HG03571 (cell line): ENCODE measurements around the gene SLC22A4.

Experiments used
- ATAC-seq: cut with Tn5 transposase; IDR thresholded peaks from one replicate; pipeline ENCODE4 v1.9.1; 2021; ENCODE audit not compliant: unreplicated experiment

SLC22A4 gene

GRCh38 chr5:132298298-132299212 is 4.4 kb downstream of the SLC22A4 start:
- no peak for ATAC-seq

DNA sequence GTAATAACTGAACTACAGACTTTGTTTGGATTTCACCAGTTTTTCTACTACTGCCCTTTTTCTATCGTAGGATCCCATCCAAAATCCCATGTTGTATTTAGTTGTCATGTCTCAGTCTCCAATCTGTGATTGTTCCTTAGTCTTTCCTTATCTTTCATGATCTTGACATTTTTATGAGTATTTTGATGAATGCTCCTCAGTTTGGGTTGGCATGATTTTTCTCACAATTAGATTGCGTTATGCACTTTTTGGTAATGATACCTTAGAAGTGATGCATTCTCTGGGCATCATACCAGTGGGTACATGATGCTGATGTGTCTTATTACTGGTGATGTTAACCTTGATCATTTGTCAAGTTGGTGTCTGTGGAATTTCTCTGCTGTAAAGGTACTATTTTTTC is 5.7 kb downstream of the SLC22A4 start:
- no peak for ATAC-seq

DNA sequence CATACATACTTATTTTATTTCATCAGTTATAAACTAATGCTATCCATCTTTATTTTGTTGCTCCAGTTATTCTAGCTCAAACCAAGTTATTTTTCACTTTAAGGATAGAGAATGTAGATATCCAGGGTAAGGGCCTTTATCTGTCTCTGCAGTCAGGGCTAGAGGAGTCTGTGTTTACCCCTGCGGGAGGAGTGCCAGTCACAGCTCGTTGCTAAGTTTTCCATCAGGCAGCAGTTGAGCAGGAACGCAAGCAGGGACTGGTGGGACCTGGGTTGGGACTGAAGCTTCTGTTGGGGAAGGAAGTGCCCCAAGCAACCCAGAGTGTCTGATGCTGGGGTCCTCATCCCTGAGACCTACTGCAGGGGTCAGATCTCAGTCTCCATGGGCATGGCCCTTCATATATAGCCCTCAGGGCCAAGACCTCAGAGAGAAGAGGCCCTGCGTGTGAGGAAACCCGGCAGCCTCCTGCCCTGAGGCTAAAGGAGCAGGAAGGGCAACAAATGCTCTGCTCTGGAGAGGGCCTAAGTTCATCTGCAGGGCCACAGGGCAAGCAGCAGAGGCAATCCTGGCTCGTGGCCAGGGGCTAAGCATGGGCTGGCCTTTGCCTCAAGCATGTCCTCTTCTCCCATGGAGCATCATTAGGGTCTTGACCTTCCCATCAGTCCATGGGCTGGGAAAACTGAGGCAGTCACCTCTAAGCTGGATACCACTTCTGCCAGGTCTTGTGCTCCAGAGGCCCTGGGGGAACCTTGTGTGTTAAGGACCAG is 6.6 kb downstream of the SLC22A4 start:
- no peak for ATAC-seq

DNA sequence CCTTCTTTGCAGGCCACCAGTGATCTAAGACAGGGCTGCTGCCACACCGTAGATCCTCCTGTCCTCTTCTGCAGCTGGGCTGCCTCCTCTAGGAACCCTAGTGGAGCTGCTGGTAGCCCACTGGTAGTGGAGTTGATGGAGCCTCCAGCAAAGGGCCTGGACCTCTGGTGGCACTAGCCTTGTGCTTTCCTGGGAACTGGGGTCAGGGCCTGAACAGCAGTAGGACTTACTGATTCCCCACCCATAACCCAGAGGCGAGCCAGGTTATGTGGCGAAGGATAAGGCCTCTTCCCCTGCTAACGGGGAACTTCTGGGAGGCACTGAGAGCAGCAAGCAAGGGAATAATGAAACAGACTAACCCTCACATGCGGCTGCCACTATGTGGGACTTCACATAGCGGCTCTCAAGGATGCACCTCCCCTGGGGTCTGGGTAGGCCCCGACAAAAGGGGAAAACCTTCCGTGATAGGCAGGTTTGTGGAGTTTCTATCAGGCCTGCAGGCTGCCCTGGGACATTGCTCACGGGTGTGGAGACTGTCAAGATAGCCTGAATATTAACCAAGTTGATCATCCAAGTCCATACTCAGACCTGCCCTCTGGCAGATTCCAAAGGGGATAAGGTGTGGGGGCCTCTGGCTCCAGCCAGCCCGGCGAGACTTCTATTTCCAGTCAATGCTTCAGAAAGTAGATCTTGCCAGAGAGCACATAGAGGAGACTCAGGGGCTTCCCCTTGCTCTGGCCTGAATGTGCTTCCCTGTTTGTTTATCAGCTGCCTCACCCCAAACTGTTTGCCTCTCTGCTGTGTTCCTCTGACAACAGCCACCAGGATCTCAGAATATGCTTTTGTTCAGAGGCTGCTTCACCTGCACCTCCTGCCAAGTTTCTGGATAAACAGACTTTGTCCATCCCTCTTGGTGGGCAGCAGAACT is 7.4 kb downstream of the SLC22A4 start:
- ATAC-seq, result no peak

DNA sequence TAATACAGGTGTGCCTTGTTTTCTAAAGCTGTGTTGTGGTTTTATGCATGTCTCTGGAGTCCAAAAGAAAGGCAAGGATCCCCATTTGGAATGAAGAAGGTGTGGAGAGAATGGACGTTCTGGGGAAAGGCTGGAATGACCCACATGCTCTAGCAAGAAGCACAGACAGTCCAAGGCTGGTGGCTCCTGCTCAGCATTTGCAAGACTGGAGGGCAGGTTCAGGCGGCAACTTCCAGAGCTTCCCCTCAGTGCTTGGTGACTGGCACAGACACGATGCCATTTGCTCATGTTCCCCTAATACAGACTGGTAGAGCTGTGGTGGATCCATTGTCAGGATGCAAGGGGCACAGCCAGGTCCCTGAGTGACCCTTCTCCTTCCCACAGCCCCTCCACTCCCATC is 8.2 kb downstream of the SLC22A4 start:
- ATAC-seq, result no peak

DNA sequence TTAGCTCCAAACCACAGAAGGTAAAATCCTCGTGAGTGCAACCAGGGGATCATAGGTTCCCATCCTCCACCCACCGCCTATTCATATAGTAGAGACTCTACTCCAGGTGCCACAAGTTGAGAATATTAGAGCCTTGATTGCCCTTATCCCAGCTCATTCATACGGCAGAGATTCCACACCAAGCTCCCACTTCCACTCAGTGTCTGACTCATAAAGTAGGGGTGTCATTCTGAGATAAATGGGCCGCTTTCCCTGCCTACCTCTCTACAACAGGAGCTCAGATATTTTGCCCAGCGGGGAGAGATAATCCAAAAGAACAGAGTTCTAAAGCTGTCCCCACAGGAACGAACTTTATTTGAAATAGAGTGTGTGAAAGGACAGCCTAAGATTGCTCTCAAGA is 9.4 kb downstream of the SLC22A4 start:
- no peak for ATAC-seq

DNA sequence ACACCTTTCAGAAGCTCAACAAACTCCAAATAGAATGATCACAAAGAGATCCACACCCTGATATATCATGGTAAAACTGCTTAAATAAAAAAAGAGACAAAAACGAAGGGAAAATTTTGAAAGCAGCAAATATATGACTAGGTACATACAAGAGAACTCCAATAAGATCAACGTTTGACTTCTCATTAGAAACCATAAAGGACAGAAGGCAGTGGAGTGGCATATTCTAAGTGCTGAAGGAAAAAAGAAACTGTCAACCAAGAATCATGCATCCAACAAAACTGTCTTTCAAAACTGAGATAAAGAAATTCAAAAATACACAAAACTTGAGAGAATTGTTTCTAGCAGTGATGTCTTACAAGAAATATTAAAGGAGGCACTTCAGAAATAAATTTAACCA is 11.2 kb downstream of the SLC22A4 start:
- no peak for ATAC-seq

GRCh38 chr5:132308701-132309100 is 14.5 kb downstream of the SLC22A4 start:
- ATAC-seq, result no peak

- ATAC-seq, result no peak
Observed at GRCh38 chr5:132309679-132310078, 15.5 kb downstream of the SLC22A4 start.

DNA sequence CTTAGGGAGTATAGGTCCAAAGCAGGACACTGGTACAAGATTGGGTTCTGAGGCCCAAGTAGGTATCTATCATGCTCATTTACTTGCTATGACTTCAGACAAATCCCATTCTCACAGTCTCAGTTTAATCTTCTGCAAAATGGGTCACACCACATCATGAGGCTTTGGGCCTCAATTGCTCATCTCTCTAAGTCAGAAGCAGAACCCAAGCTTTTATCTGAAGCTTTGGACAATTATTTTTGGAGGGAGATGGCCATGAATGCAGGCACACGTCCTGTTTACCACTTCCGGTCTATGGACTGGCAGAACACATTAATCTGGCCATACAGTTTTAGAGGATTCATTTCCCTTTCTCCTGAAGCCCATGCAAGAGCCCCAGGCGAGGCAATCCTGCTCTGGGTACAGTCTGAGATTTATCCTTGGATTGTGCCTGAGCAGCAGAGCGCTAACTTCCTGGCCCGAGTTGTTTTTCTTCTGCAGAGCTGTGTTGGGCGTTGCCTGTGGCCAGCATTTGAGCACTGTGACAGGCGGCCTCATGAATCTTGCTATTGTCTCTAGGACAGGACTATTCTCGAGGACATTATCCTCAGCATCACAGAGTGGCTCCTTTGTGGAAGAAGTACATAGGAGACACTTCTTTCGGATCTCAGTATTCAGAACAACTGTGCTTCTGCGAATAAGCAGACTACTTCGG is 16.1 kb downstream of the SLC22A4 start:
- no peak for ATAC-seq

GRCh38 chr5:132313366-132313765 is 19.2 kb downstream of the SLC22A4 start:
- no peak for ATAC-seq

DNA sequence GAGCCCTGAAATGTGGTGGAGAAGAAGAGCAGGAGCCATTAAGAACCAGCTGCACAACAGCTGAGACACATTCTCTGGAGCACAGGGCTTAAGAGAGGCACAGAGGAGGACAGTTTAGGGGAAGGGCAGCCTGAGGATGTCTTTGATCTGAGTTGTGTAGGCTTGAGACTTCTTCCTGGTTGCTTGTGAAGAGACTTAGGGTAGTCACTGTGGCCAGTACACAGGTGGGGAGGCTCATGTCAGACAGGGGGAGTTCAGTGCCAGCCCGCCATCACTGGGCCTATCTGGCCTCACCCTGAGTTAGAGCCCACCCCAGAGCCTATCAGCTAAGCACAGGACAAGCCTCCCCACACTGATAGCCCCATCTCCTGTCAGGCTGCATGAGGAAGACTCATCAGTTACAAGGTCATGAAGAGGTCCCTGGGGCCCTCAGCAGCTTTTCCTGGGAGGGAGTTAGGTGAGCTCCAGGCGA is 19.8 kb downstream of the SLC22A4 start:
- no peak for ATAC-seq

- no peak for ATAC-seq
Observed at GRCh38 chr5:132315529-132316067, 21.4 kb downstream of the SLC22A4 start.

GRCh38 chr5:132319975-132320374 is 25.8 kb downstream of the SLC22A4 start:
- no peak for ATAC-seq

DNA sequence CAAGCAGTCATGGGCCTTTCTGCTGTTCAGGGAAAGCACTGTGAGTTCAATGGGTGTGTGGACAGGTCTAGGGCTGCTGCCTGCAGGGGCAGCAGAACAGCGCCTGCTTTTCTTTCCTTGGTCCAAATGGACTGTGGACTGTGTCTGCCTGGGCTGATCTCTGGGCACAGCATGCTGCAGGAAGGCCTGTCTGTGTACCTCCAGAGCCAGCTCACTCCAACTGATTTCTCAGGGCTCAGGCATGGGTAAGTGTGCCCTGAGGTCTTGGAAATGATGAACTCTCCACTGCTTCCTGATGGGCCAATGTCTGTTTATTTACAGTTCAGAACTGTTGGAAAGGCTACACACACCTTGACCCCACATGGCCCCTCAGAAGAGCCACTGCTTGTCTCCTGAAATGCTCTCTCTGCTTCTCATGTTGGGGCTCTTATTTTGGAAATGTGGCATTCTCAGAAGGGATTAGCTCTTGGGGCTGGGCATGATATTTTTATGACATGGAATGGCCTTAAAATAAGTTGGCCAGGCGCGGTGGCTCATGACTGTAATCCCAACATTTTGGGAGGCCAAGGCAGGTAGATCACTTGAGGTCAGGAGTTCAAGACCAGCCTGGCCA is 27.0 kb downstream of the SLC22A4 start:
- ATAC-seq, result no peak

GRCh38 chr5:132322266-132322665 is 28.1 kb downstream of the SLC22A4 start:
- ATAC-seq, result no peak

- ATAC-seq, result no peak
Observed at GRCh38 chr5:132323202-132323601, 29.0 kb downstream of the SLC22A4 start.

DNA sequence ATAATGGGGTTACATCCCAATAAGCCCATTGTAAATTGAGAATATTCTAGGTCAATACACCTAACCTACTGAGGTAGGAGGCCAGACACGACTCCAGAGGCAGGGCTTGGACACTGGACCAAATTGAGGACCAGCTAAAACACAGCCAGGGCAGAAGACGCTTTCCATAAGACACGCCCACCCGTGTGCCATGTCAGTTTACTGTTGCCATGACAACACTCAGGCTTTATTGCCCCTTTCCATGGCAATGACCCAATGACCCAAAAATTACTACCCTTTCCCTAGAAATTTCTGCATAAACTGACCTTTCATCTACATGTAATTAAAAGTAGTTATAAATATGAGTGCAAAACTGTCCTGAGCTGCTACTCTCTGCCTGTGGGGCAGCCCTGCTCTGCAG is 31.5 kb downstream of the SLC22A4 start:
- ATAC-seq, result no peak

DNA sequence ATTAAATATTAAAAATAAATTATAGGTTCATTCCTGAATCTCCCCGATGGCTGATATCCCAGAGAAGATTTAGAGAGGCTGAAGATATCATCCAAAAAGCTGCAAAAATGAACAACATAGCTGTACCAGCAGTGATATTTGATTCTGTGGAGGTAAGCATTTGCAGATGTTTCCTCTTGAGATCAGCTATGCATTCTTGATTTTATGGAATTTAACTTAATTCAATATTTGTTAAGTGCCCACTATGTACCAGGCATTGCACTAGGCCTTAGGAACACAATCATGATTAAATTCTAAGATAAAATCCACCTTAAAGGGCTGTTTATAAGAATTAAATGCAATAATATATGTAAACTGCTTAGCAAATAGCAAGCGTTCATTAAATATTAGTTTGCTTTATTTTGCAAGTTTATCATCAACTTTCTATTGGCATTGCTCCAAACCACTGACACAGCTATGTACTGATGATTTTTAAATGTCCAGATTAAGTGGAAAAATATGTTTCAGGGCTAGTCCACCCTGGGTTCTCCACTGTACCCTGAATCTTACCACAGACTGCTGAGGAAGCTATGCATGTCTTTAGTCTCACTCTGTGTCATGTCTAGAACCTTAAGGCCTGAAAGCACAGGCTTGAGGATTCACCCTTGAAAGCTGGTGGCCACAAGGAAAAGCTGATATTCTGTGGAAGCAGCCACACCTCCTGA is 33.2 kb downstream of the SLC22A4 start:
- no peak for ATAC-seq
